Cardiac muscle cell (in vitro differentiated cells and primary cell): ENCODE measurements around the gene MBP. TPM values are rescaled to one million over a fixed set of nuclear protein-coding genes. Genes with fewer than 3 reads are reported as not detected.
"Not testable (repeated sequence)": the region's sequence is repeated elsewhere in the genome, so short reads cannot be mapped to it uniquely, and the experiment has no call there.

Source experiments
- DNase-seq, 2 donors: peaks; one replicate each; pipeline versions ENCODE4 v3.0.0 to v3.0.0-alpha.2; 2010 to 2017; ENCODE audit warnings: low read depth in 1 of 2, low spot score in 1 of 2
- H3K27ac ChIP-seq: fragments of 200-600 bp; sonication (generic); 2 replicates; pipeline ENCODE4 v1.5.1; 2016
- H3K27me3 ChIP-seq: fragments of 200-600 bp; sonication (generic); 2 replicates; pipeline ENCODE4 v1.6.0; 2016; ENCODE audit warnings: control low read depth
- H3K36me3 ChIP-seq: fragments of 200-600 bp; sonication (generic); 2 replicates; pipeline ENCODE4 v1.5.1; 2016; ENCODE audit warnings: control low read depth
- H3K4me1 ChIP-seq: fragments of 200-600 bp; sonication (generic); 2 replicates; pipeline ENCODE4 v1.8.1; 2017; ENCODE audit warnings: low read depth, mild to moderate bottlenecking, mixed run types
- H3K4me3 ChIP-seq: fragments of 200-600 bp; sonication (generic); 2 replicates; pipeline ENCODE4 v1.5.1; 2016; ENCODE audit warnings: mild to moderate bottlenecking
- H3K9me3 ChIP-seq: fragments of 200-600 bp; sonication (generic); 2 replicates; pipeline ENCODE4 v1.5.1; 2017; ENCODE audit warnings: low read depth, mild to moderate bottlenecking, control low read depth
- CTCF ChIP-seq: IDR thresholded peaks from 2 replicates; pipeline ENCODE4 v1.5.1; 2012; ENCODE audit warnings: low read depth, mild to moderate bottlenecking, low read length
- polyA plus RNA-seq: library from polyadenylated mRNA; unstranded; fragments of >200 nt; fragmentation: Nextera tagmentation; extraction: Ambion mirVana; gene quantifications from 2 replicates; pipeline ENCODE4 v1.2.1, GENCODE V29; 2016
- total RNA-seq: library from RNA; depleted of rRNA; stranded (reverse); fragments of >200 nt; gene quantifications from 2 replicates; pipeline ENCODE4 v1.2.3, GENCODE V29; 2016

The MBP gene
- total and polyA plus RNA-seq, 2 experiments from 2014 or later, result 0.32 to 0.42 TPM

DNA sequence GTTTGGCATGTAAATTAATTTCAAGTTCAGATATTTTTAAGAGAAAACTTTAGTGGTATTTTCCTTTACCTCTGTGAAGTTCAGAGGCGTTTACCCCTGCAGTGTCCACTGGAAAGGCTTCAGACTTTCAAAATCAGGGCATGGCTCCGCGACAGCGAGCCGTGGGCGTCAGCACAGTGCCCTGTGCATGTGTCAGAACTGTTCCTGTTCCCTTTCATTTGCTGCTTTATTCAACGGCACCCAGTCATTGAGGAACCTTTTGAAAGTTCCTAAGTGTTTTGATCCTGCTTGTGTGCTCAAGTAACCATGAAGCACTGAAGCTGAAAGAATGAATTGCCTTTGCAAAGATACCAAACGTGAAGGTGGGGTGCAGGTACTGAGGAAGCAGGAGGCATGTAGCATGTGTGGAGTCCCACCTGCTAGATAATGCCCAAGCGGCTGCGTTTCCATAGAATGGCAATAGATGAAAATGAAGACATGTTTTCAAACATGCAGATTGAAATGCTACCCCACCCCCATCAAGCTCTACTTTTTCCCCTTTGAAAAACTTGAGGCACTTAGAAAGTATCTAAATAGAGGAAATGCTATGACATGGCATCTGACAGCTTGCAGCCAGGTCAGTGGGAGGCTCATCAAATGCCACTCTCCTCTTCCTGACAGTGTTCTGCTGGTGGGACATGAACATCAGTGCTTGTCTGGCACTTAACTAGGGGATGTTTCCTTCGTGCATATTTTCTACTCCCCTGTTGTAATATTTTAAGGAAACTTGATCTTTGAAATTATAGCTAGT lies 161.6 kb downstream of the MBP start:
- no peak overlapping the region for H3K4me3 ChIP-seq
- no peaks in the 10 kb centered on the region for H3K36me3 ChIP-seq
- DNase-seq, result no peak
- no peak overlapping the region for H3K27ac ChIP-seq
- no peaks in the 10 kb centered on the region for H3K9me3 ChIP-seq
- peaks cover 11% of the 10 kb centered on the region for H3K4me1 ChIP-seq
- no peak for TF ChIP-seq CTCF
- no peaks in the 10 kb centered on the region for H3K27me3 ChIP-seq

DNA sequence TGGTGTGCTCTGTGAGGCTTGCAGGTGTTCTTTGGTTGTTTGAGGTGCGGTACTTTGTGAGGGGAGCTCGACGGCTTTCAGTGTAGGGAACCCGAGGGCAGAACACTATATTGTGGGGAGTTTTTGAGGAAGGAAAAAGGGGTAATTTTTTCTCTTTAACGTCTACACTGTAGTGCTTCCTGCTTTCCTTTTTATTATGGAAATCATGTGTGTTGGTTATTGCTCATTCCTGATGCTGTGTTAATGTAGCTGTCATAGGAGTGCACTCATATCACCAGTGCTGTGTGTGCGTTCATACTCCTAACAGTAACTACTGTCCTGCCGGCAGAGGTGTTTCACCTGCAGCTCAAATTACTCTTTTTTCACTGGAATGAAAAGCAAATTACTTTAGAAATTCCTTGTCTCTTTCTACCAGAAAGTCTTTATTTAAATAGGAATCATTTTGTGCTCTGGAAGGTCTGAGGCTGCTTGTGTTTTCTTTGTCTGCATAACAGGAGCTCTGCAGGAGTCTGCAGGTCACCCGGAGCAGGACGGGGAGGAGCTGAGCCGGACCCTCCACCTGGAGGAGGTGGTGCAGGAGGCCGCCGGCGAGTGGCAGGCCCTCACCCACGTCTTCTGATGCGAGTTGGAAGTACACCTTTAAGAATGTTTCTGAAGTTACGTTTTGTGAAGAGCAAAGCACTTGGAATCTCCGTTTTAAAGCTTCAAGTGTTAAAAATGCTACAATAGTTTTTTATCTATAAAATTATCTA lies 164.7 kb downstream of the MBP start:
- H3K36me3 ChIP-seq, result no peaks in the 10 kb centered on the region
- no peak overlapping the region for H3K4me3 ChIP-seq
- H3K4me1 ChIP-seq, result peaks cover 11% of the 10 kb centered on the region
- no peak for DNase-seq
- no peak overlapping the region for H3K27ac ChIP-seq
- no peaks in the 10 kb centered on the region for H3K27me3 ChIP-seq
- no peak for TF ChIP-seq CTCF
- no peaks in the 10 kb centered on the region for H3K9me3 ChIP-seq

GRCh38 chr18:76967299-76967698 lies 165.3 kb downstream of the MBP start:
- not testable (repeated sequence) for H3K9me3 ChIP-seq, DNase-seq, H3K4me3 ChIP-seq, H3K27me3 ChIP-seq, H3K27ac ChIP-seq, H3K36me3 ChIP-seq
- peaks cover 11% of the 10 kb centered on the region for H3K4me1 ChIP-seq

- H3K4me3 ChIP-seq, DNase-seq, H3K27ac ChIP-seq, H3K9me3 ChIP-seq, H3K36me3 ChIP-seq, H3K4me1 ChIP-seq, H3K27me3 ChIP-seq: not testable (repeated sequence)
These were observed 166.9 kb downstream of the MBP start for GRCh38 chr18:76965555-76966151.

GRCh38 chr18:76963936-76964335 lies 168.6 kb downstream of the MBP start:
- Histone ChIP-seq H3K9me3 (no peaks in the 10 kb centered on the region), H3K4me1 (no peaks in the 10 kb centered on the region), H3K27me3 (no peaks in the 10 kb centered on the region), H3K36me3 (peaks cover 4% of the 10 kb centered on the region), H3K4me3 (no peak overlapping the region), H3K27ac (no peak overlapping the region)
- no peak for DNase-seq
- TF ChIP-seq CTCF, result no peak

DNA sequence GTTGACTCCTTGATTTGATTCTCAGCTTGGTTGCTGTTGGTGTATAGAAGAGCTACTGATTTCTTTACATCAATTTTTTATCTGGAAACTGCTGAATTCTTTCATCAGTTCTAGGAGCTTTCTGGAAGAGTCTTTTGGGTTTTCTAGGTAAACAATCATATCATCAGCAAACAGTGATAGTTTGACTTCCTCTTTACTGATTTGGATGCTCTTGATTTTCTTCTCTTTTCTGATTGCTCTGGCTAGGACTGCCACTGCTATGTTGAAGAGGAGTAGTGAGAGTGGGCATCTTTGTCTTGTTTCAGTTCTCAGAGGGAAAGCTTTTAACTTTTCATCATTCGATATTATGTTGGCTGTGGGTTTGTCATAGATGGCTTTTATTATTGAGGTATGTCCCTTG lies 169.7 kb downstream of the MBP start:
- DNase-seq, result no peak
- Histone ChIP-seq H3K27ac (no peak overlapping the region), H3K36me3 (peaks cover 4% of the 10 kb centered on the region), H3K27me3 (no peaks in the 10 kb centered on the region), H3K4me3 (no peak overlapping the region), H3K9me3 (no peaks in the 10 kb centered on the region), H3K4me1 (no peaks in the 10 kb centered on the region)
- TF ChIP-seq CTCF, result no peak
